HG03064 (cell line): Measurements from ENCODE around the gene TNFSF4.
"Not testable (repeated sequence)": the region's sequence is repeated elsewhere in the genome, so short reads cannot be mapped to it uniquely, and the experiment has no call there.

Experiments
- ATAC-seq: cut with Tn5 transposase; IDR thresholded peaks from one replicate; pipeline ENCODE4 v1.9.1; 2021; ENCODE audit warnings: low read depth; ENCODE audit not compliant: unreplicated experiment

TNFSF4 gene, protein sequence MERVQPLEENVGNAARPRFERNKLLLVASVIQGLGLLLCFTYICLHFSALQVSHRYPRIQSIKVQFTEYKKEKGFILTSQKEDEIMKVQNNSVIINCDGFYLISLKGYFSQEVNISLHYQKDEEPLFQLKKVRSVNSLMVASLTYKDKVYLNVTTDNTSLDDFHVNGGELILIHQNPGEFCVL

DNA sequence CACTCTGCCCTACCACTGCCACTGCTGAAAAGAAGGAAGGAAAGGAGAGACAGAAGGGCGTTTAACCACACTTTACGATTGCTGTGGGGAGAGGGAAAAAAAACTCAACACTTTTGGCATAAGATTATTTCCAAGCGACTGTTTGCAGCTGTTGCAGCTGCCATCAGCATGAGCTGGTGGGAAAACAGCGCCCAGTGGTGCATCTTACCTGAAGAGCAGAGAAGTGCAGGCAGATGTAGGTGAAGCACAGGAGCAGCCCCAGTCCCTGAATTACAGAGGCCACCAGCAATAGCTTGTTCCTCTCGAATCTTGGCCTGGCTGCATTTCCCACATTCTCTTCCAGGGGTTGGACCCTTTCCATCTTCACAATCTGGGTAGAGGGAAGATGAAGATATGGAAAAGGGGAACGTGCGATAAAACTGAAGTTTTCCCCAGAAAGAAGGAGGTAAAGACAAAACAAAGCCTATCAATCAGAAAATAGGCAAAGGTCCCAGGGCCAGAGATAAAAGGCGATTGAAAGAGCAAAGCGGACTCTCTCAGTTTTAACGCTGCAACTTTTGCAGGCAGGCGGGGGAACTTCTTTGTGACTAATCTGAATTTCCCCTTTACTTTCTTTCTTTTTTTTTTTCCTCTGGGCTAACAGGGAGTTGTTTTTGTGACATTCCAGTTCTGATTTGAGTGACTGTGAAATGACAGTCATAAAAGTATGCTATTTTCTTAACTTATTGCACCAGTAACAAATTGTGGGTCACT lies at the start of gene TNFSF4:
Gene TNFSF4 (minus strand): TSS at position 516 of the 753 bp plus-strand sequence. CDS start 155 bp downstream, at position 361.
- no peak for ATAC-seq

DNA sequence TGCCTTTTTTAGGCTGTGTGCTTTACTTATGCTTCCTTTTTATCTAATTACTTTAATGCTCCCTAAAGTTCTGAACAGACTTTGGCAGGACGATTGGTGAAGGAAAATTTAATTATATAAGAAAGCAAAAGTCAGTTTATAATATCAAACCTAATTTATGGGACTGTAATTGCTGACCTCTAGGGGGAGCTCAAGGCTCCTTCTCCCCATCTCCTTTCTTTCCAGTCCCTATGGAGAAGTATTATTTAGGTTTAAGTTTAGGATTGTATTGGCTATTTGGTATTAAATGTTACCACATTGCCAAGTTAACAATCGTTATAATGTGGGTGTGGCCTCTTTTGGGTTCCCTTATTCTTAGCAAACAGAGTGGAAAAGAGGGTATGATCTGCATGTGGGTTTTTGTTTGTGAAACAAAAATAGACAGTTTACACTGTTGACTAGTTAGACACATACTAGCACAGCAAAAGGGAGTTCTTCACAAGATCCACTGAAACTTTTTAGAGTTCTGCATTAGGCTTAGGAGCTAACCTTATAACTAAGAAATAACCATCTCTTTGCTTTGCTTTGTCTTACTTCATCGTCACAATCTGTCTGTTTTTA lies 48.2 kb upstream of the TNFSF4 start:
- ATAC-seq, result no peak

DNA sequence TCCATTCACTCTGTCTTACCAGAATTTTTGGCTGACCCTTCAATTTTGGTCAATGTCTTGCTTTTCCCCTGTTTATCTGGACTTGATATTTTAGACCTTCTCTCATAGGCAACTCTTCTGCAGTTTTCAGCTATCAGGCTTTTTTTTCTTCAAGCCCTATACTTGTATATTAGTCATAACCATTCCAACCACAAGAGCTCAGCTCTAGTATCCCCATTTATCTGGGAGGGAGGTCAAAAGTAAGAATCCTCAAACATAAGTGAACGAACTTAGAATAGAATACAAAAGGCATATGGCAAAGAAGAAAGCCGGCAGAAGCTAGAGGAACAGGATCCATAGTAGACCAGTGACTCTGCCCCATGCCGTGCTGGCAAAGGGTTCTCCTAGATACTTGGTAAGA lies 45.9 kb upstream of the TNFSF4 start:
- no peak for ATAC-seq

DNA sequence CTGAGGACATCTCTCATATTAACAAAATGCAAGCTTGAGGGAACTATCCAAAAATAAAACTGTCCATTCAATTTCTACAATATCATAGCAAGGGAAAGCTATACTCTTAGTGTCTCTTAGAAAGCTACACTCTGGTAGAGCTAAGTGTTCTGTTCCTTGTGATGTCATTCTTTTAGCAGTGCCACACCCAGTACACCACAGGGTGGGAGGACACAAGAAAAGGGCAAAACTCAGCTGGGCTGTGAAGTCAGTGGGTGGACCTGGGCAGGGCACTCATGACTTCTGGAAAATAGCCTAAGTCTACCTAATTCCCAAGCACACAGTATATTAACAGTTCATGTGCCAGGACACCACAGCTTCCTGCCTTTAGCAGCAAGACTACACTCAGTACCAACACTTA lies 42.2 kb upstream of the TNFSF4 start:
- ATAC-seq, result no peak

DNA sequence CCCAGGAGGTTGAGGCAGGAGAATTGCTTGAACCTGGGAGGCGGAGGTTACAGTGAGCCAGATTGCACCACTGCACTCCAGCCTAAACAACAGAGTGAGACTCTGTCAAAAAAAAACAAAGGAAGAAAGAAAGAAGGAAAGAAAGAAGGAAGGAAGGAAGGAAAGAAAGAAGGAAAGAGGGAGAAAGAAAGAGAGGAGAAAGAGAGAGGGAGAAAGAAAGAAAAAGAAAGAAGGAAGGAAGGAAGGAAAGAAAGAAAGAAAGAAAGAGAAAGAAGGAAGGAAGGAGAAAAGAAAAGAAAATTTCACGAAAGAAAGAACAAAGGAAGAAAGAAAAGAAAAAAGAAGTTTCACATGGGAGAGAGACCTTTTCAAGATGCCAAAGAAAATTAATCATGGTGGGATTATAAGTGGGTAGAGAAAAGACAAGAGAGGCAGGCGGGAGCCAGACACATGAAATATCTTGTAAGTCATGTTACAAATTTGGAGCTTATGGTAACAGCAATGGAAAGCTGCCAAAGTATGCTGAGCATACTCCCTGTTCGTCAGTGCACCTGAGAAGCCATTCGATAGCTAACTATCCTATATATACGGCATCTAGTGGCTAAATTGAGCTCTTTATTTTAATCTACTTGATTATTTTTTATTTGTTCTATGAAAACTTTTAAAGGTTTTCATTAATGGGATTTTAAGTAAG lies 41.3 kb upstream of the TNFSF4 start:
- ATAC-seq, result no peak

DNA sequence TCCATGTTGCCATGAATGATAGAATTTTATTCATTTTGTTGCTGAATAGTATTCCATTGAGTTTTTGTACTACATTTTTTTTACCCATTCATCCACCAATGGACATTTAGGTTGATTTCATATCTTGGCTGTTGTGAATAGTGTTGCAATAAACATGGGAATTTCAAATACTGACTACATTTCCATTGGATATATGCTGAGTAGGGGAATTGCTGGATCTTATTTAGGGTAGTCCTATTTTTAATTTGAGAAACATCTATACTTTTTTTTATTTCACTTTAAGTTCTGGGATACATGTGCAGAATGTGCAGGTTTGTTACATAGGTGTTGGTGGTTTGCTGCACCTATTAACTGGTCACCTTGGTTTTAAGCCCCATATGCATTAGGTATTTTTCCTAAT lies 38.8 kb upstream of the TNFSF4 start:
- ATAC-seq, result no peak

DNA sequence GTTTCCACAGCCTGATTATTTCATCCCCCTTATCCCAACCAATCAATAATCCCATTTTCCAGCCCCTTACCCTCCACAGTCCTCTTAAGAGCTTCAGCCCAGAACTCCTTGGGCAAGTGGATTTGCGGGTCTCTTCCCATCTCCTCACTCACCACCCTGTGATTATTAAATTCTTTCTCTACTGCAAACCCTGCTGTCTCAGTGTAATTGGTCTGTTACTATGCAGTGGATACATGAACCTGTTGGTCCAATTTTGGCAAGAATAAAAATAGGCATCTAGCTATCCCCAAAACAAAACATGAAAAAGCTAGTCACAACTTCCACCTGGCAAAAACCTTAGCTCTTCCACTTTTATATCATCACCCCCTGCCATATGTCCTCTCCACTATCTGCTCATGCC lies 36.2 kb upstream of the TNFSF4 start:
- ATAC-seq, result no peak

DNA sequence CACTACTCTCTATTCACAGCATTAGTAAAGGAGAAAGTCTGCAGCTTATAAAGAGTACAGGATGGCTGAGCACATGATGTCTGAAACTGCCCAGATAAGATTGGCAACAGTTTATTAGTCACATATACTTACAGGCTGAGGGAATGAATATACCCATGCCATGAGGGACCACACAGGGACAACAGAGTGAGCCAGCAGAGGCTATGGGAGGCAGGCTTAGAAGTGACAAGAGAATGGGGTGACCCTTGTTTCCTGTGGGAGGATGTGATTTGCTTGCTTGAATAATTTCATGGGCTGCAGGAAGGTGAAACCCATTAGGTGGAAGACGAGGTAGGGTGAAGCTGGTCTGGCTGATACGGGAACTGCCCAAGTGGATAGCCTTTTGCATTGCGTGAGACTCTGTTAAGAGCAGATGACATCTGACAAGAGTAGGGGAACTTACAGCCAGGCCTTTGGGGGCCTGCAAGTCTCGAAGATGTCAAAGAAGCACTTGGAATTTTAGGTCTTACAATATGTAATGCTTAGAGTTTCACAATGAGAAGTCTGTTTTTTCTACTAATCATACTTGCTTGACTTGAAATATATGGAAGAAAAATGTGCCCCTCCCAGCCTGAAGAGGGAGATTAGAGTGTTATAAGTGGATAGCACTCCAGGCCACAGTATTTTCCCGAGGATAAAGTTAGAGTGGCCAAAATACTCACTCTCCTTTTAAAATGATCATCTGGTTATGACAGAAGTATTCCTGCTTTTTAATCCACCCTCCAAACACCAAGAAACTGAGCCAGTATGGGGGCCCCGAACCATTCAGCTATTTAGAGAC lies 34.6 kb upstream of the TNFSF4 start:
- ATAC-seq, result no peak

DNA sequence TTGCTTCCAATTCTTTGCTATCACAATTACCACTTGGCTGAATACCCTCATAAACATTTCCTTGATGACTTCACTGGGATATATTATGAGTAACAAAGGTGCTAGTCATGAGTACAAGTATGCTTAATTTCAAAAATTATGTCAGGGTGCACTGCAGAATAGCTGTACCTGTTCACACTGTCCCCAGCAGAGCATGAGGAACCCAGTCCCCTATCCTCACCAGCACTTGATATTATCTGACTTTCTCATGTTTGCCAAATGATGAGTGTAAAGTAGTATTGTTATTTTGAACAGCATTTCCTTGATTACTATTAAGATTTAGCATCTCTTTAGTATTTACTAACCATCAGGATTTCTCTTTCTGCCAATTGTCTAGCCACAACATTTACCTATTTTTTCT lies 33.5 kb upstream of the TNFSF4 start:
- ATAC-seq, result no peak

DNA sequence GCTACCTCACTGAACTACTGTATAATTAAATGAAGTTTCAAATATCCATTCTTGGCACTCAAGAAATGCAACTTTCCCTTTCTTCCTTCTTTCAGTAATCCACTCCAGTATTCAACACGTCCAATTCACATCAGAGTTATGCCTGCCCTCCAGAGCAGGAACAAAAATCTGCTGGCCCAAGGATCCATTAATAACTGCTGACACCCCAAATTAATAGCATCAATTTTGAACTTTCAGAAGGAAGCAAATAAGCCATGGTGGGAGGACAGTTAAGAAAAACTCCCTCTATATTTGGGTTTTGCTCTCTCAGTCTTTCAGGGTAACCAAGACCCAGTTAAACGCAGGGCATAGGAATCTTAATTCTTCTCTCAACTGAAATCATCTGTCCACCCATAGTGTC lies 31.9 kb upstream of the TNFSF4 start:
- no peak for ATAC-seq

DNA sequence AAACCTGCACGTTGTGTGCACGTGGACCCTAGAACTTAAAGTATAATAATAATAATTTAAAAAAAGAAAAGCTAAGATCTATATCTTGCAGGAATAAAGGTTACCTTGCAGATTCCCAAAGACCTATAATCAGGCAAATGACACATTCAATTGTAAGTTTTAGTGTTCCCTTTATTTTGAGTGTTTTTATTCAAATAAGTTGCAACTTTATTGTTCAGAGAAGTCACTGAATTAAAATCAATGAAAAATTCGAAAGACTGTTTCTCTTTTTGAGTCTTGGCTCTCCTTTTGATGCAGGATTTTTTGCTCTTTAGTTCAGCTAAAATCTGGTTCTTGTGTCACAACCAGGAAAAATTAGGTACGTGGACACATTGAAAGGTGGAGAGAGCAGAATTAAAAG lies 27.8 kb upstream of the TNFSF4 start:
- ATAC-seq, result no peak

DNA sequence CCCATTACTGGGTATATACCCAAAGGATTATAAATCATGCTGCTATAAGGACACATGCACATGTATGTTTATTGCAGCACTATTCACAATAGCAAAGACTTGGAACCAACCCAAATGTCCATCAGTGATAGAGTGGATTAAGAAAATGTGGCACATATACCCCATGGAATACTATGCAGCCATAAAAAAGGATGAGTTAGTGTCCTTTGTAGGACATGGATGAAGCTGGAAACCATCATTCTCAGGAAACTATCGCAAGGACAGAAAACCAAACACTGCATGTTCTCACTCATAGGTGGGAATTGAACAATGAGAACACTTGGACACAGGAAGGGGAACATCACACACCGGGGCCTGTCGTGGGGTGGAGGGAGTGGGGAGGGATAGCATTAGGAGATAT lies 27.3 kb upstream of the TNFSF4 start:
- ATAC-seq, result not testable (repeated sequence)

DNA sequence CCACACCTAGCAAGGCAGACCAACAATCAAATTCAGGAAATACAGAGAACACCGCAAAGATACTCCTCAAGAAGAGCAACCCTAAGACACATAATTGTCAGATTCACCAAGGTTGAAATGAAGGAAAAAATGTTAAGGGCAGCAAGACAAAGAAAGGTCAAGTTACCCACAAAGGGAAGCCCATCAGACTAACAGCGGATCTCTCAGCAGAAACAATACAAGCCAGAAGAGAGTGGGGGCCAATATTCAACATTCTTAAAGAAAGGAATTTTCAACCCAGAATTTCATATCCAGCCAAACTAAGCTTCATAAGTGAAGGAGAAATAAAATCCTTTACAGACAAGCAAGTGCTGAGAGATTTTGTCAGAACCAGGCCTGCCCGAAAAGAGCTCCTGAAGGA lies 21.9 kb upstream of the TNFSF4 start:
- ATAC-seq, result not testable (repeated sequence)

DNA sequence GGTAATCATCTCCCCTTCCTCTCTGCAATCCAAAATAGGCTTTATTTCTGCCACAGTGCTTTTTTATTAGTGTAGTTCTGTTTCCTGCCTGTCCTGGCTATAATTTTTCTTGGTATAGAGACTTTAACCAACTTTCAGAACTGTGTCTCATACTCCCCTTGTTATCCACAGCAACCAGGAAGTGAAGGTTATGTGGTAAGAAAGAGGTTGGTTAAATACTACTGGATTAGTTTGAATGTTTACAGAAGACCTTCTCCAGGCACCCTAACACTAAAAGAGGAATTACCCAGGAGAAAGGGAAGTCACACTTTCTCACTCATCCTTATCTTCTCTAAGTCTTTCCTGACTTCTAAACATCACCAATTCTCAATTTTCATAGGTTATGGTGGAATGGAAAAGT lies 17.8 kb upstream of the TNFSF4 start:
- ATAC-seq, result no peak

DNA sequence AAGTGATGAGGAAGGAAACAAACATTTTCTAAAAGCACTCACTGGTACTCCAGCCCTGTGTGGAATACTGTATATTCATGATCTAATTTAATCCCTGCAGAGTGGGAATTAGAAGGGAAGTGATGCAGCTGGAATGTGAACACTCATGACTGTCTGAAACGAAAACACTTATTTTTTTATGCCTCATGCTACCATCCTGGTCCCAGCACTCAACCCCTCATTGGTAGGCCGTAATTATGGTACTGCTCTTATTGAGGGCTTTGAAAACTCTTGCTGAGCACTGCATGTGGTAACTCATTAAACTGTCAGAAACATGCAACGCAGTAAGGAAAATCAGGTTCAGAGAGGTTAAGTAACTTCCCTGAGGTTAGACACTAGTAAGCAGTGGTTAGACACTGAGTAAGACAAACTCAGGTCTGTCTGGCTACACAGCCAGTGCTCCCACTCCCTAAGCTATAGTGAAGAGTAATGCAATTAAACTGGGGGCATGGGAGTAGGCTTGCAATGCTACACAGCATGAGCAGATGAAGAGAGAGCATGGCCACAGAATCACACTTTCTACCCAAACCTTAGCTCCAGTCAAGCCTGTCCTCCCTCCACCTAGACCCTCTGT lies 17.3 kb upstream of the TNFSF4 start:
- ATAC-seq, result no peak

DNA sequence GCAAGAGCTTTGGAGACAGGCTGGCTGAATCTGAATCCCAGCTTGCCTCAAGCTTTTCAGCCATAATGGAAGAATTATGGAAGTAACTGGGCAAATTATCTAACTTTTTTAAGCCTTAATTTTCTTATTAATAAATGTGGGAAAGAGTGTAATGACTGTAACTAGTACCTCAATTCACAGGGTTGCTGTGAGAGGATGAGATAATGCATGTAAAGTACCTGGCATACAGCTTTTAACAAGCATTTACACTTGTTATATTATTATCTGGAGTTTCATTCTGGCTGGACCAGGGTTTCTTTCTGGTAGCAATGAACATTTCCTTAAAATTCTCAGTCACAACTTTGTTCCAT lies 15.9 kb upstream of the TNFSF4 start:
- ATAC-seq, result no peak

DNA sequence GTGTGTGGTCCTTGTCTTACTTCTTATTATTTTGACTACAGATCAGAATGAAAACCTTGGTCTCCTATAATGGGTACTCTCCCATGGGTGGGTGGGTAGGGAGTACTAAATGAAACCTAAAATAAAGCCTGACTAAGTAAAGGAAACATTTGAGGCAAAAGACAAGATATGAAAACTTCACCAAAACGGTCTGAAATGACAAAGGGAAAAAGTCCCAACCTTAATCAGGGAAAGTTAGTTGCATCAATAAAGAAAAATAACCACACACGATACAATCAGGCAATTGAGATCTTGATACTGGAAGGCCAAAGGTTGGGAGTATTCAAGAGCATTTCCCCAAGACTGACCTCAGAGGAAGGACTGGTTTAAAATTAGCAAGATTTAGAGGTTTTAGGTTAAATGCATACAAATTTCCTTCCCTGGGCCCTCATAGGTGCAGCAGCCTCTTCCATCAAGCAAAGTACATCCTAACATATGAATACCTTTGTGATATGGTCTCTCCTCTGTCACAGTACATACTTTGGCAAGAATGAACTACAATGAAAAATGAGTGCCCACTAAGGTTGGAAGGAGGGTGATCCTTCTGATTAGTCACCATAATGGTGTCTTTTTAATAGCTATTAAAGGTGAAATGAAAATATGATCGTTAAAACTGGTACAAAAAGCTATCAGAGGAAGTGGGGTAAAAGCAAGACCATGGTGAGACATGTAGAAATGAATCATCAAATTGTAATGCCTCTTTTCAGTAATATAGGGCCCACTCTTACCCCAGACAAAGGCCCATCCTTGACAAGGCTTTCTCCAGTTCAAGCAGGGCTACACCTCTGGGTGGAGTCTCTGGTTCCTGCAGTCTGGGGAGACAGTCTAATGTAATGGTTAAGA lies 15.3 kb upstream of the TNFSF4 start:
- no peak for ATAC-seq

DNA sequence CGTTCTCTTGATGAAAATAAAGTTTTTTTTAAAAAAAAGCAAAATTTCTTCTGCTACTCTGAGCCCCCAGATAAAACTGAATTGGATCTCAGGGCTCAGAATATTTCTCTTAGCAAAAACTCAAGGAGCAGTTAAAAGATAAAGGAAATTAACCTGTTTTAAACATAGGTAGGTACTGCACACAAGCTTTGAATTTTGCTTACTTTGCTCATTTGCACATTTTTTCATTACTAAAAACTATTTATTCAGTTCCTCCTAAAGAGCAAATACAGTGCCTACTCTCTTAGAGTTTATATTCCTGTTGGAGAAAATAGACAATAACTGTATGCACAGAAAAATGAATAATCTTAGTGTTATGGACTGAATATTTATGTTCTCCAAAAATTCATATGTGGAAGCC lies 13.0 kb upstream of the TNFSF4 start:
- ATAC-seq, result no peak

DNA sequence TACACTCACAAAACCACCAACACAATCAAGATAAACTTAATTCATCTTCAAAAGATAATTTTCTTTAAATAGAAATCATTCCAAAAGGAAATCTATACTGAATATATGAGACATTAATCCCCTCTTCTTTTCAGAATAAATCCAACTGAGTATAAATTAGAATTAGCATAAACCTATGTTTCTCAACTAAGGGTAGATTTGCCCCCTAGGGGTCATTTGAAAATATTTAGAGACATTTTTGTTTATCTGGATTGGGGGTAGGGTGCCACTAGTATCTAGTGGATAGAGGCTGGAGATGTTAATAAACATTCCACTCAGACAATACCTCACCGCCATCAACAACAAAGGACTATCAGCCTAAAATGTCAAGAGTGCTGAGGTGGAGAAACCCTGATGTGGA lies 6.5 kb upstream of the TNFSF4 start:
- ATAC-seq, result no peak
